Sigmoid colon (tissue), 7 donors: Measurements from ENCODE around the gene SIRPA. TPM values are rescaled to one million over a fixed set of nuclear protein-coding genes. Genes with fewer than 3 reads are reported as not detected.

ENCODE experiments used
- DNase-seq: peaks from one replicate; pipeline ENCODE4 v3.0.0-alpha.2; 2019
- H3K27ac ChIP-seq, 4 donors: fragments of 200-600 bp; sonication (generic); one replicate each; pipeline ENCODE4 v1.5.1; 2016 to 2019; ENCODE audit warnings: mild to moderate bottlenecking in 1 of 4
- H3K27me3 ChIP-seq, 3 donors: fragments of 200-600 bp; sonication (generic); one replicate each; pipeline ENCODE4 v1.5.1; 2019; ENCODE audit warnings: mild to moderate bottlenecking in 1 of 3
- H3K36me3 ChIP-seq, 4 donors: fragments of 200-600 bp; sonication (generic); one replicate each; pipeline ENCODE4 v1.5.1; 2016 to 2019
- H3K4me1 ChIP-seq, 4 donors: fragments of 200-600 bp; sonication (generic); one replicate each; pipeline ENCODE4 v1.5.1; 2017 to 2019
- H3K4me3 ChIP-seq, 4 donors: fragments of 200-600 bp; sonication (generic); one replicate each; pipeline ENCODE4 v1.5.1; 2017 to 2019; ENCODE audit warnings: mild to moderate bottlenecking in 2 of 4, moderate library complexity in 1 of 4
- H3K9me3 ChIP-seq, 4 donors: fragments of 200-600 bp in 3 of 4; sonication (generic) in 3 of 4; one replicate each; pipeline versions ENCODE4 v1.5.1 to v1.6.1; 2013 to 2019
- CTCF ChIP-seq, 4 experiments: fragments of 450-650 bp in 3 of 4; fragments of 200-600 bp in 1 of 4; IDR thresholded peaks; one replicate each; pipeline ENCODE4 v1.5.1; 2016 to 2019; ENCODE audit warnings: antibody characterized with exemption in 4 of 4, mild to moderate bottlenecking in 3 of 4, moderate library complexity in 2 of 4
- EP300 ChIP-seq, 4 donors: sonication (generic); formaldehyde crosslinking; IDR thresholded peaks; one replicate each; pipeline ENCODE4 v1.6.1; 2017; ENCODE audit warnings: antibody characterized with exemption in 4 of 4
- POLR2A ChIP-seq, 2 donors: fragments of 450-650 bp; IDR thresholded peaks; one replicate each; pipeline ENCODE4 v1.6.1; 2016; ENCODE audit warnings: antibody characterized with exemption in 2 of 2, mild to moderate bottlenecking in 2 of 2, moderate library complexity in 2 of 2
- POLR2AphosphoS5 ChIP-seq, 4 donors: sonication (generic); formaldehyde crosslinking; IDR thresholded peaks; one replicate each; pipeline ENCODE4 v1.6.1; 2017; ENCODE audit warnings: antibody characterized with exemption in 4 of 4
- whole genome bisulfite sequencing, 2 donors: extraction: QIAGEN DNeasy Blood & Tissue Kit; methylation state at CpG; one replicate each; pipeline ENCODE4 v1.1.7; 2013; 5-methylcytosine and 5-hydroxymethylcytosine counted together
- intact Hi-C: fragments of 100-400 bp; cut with DNase I; formaldehyde crosslinking; loops from one replicate; pipeline ENCODE4 v1.15.1; 2023
- polyA plus RNA-seq, 3 donors: library from polyadenylated mRNA; stranded (reverse); fragments of 200-250 nt; gene quantifications; one replicate each; pipeline ENCODE4 v1.2.3, GENCODE V29; 2013
- total RNA-seq, 4 donors: library from RNA; depleted of rRNA; stranded (reverse); fragments of >200 nt; gene quantifications; one replicate each; pipeline ENCODE4 v1.1.0, GENCODE V29; 2016
- donor health status: healthy with polysubstance abuse.
- donor health status: Bipolar disorder and iron deficiency.
- donor health status: healthy.

Gene SIRPA
- total and polyA plus RNA-seq, 7 donors, result 8.4 to 25.5 (median 16.3) TPM

GRCh38 chr20:1890469-1891262 is 4.5 kb upstream of the SIRPA start:
- peaks cover 0 to 24% (median 20%) of the 10 kb centered on the region in 4 donors for H3K4me1 ChIP-seq
- intact Hi-C loops, result loop anchor here (5.0 to 10.0 kb wide), 2 partner anchors 623 to 984 kb away; partner anchors contain the start of genes PTPRA and SNPH
- no peak for DNase-seq
- WGBS, 2 donors, result 73 to 87% methylated on average over 14 of the region's 14 CpGs
- H3K27me3 ChIP-seq, result no peaks in the 10 kb centered on the region
- no peak overlapping the region for H3K4me3 ChIP-seq
- no peak overlapping the region for H3K27ac ChIP-seq
- H3K36me3 ChIP-seq, result peaks cover 0 to 7% (median 0%) of the 10 kb centered on the region in 4 donors
- TF ChIP-seq CTCF (IDR thresholded peaks at IDR 0.05) (no peak), POLR2AphosphoS5 (IDR thresholded peaks at IDR 0.05) (no peak), POLR2A (IDR thresholded peaks at IDR 0.05) (no peak), EP300 (IDR thresholded peaks at IDR 0.05) (no peak)
- H3K9me3 ChIP-seq, result no peaks in the 10 kb centered on the region

- Histone ChIP-seq H3K36me3 (peaks cover 0 to 7% (median 0%) of the 10 kb centered on the region in 4 donors), H3K27ac (no peak overlapping the region), H3K4me1 (peaks cover 0 to 32% (median 28%) of the 10 kb centered on the region in 4 donors), H3K4me3 (no peak overlapping the region), H3K27me3 (no peaks in the 10 kb centered on the region), H3K9me3 (no peaks in the 10 kb centered on the region)
- no peak for TF ChIP-seq EP300 (IDR thresholded peaks at IDR 0.05)
- no peak for TF ChIP-seq CTCF (IDR thresholded peaks at IDR 0.05)
- no peak for TF ChIP-seq POLR2AphosphoS5 (IDR thresholded peaks at IDR 0.05)
- TF ChIP-seq POLR2A (IDR thresholded peaks at IDR 0.05), result no peak
- 82 to 91% methylated on average over 17 of the region's 17 CpGs for WGBS, 2 donors
- intact Hi-C loops, result loop anchor here (5.0 to 10.0 kb wide), 2 partner anchors 624 to 983 kb away; partner anchors contain the start of genes PTPRA and SNPH
- DNase-seq, result no peak
These were observed 3.7 kb upstream of the SIRPA start for GRCh38 chr20:1891263-1892118.

GRCh38 chr20:1892119-1892385 is 3.2 kb upstream of the SIRPA start:
- peaks cover 0 to 37% (median 31%) of the 10 kb centered on the region in 4 donors for H3K4me1 ChIP-seq
- WGBS, 2 donors, result 93 to 100% methylated on average over 1 of the region's 1 CpG
- H3K27ac ChIP-seq, result no peak overlapping the region
- no peaks in the 10 kb centered on the region for H3K9me3 ChIP-seq
- DNase-seq, result no peak
- no peak overlapping the region for H3K4me3 ChIP-seq
- peaks cover 0 to 7% (median 0%) of the 10 kb centered on the region in 4 donors for H3K36me3 ChIP-seq
- no peak for TF ChIP-seq POLR2A (IDR thresholded peaks at IDR 0.05)
- TF ChIP-seq CTCF (IDR thresholded peaks at IDR 0.05), result no peak
- TF ChIP-seq EP300 (IDR thresholded peaks at IDR 0.05), result no peak
- no peak for TF ChIP-seq POLR2AphosphoS5 (IDR thresholded peaks at IDR 0.05)
- H3K27me3 ChIP-seq, result no peaks in the 10 kb centered on the region
- intact Hi-C loops, result loop anchor here (5.0 to 10.0 kb wide), 2 partner anchors 625 to 983 kb away; partner anchors contain the start of genes PTPRA and SNPH

- intact Hi-C loops, result loop anchor here (2.0 to 10.0 kb wide), 5 partner anchors 41 to 981 kb away; partner anchors contain the start of genes PTPRA and SNPH
- TF ChIP-seq POLR2AphosphoS5 (IDR thresholded peaks at IDR 0.05) (peak in 2 of 4 donors; percentile 4 to 35), POLR2A (IDR thresholded peaks at IDR 0.05) (no peak), CTCF (IDR thresholded peaks at IDR 0.05) (no peak), EP300 (IDR thresholded peaks at IDR 0.05) (no peak)
- H3K27ac ChIP-seq, result peak overlapping the region; percentile 93 to 94 (median 94)
- H3K9me3 ChIP-seq, result no peaks in the 10 kb centered on the region
- peak; percentile 69 for DNase-seq
- peaks cover 0 to 7% (median 0%) of the 10 kb centered on the region in 4 donors for H3K36me3 ChIP-seq
- H3K4me1 ChIP-seq, result peaks cover 0 to 56% (median 46%) of the 10 kb centered on the region in 4 donors
- H3K4me3 ChIP-seq, result peak overlapping the region; percentile 72 to 87 (median 76)
- no peaks in the 10 kb centered on the region for H3K27me3 ChIP-seq
- WGBS, 2 donors, result 13 to 27% methylated on average over 54 of the region's 54 CpGs
These were observed 1.3 kb upstream of the SIRPA start for GRCh38 chr20:1893721-1894470.
